Mesothelial cell of epicardium (in vitro differentiated cells): ENCODE results near the gene KRR1. TPM values are rescaled to one million over a fixed set of nuclear protein-coding genes. Genes with fewer than 3 reads are reported as not detected.
"Not testable (repeated sequence)": the region's sequence is repeated elsewhere in the genome, so short reads cannot be mapped to it uniquely, and the experiment has no call there.

Source experiments
- DNase-seq, 2 experiments: peaks; one replicate each; pipeline ENCODE4 v3.0.0; 2021; ENCODE audit warnings: low spot score in 2 of 2; ENCODE audit not compliant: unreplicated experiment in 2 of 2
- H3K27ac Mint-ChIP-seq: 2 replicates; pipeline ENCODE4 v1.8.0; 2021; ENCODE audit warnings: mixed read lengths
- H3K27me3 Mint-ChIP-seq: 2 replicates; pipeline ENCODE4 v1.8.0; 2021; ENCODE audit warnings: low read depth, mixed read lengths
- H3K36me3 Mint-ChIP-seq: 2 replicates; pipeline ENCODE4 v1.8.0; 2021; ENCODE audit warnings: mixed read lengths
- H3K4me1 Mint-ChIP-seq: 2 replicates; pipeline ENCODE4 v1.8.0; 2021; ENCODE audit warnings: mixed read lengths
- H3K4me3 Mint-ChIP-seq: 2 replicates; pipeline ENCODE4 v1.8.0; 2021; ENCODE audit warnings: mild to moderate bottlenecking, moderate library complexity, mixed read lengths
- H3K9me3 Mint-ChIP-seq: 2 replicates; pipeline ENCODE4 v1.8.0; 2021; ENCODE audit warnings: mixed read lengths
- total RNA-seq: library from RNA; stranded (reverse); gene quantifications from 3 replicates; pipeline ENCODE4 v1.2.1, GENCODE V29; 2021
- TF ChIP-seq, protein P1 (sequence below): fragments of 200-600 bp; sonication (generic); IDR thresholded peaks from one replicate; pipeline ENCODE4 v1.5.0; 2021; ENCODE audit warnings: antibody characterized with exemption; ENCODE audit not compliant: unreplicated experiment

KRR1 gene
- total RNA-seq, 1 donor from 2014 or later: 63.9 TPM

DNA sequence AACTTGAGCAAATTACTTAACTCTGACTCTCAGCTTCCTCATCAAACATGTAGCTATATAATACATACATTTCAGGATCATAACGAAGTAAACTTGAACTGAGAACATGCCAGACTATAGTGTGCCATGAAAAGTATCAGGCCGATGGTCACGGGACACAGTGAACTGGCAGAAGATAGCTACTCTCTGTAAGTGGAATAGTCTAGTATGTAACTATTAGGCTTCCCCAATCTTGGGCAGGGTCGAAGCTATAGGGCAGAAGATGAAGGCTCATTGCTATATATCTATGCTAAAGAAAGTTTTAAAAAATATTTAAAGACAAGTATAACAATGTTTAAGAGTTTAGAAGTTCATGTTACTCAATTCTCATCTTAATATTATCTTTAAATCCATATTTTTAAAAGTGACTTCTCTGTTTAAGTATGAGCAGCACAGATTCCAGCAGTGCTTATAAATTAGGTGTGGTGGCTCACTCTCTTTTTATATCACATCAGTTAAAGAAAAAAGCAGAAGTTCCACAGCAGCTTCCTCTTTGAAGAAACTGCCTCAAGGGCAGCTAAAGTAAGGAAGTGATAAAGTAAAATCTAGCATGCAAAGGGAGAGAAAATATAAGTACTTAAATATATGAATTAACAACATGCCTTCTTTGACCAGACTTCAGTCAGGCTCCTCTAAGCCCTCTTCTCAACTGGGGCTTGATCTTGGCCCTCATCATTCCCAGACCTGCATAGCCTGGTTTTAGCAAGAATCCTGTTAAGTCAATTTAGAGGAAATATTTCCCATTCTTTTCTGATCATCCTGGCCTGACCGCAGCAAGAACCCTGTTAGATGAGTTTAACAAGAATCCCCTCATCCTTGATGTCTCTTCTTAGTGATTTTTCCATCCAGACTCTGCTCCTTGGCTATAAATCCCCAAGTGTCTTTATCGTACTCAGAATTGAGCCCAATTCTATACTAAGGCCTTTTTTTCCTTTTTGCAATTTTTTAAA is 39.2 kb downstream of the KRR1 start:
- H3K27ac Mint-ChIP-seq: no peak overlapping the region
- no peaks in the 10 kb centered on the region for H3K36me3 Mint-ChIP-seq
- TF ChIP-seq, protein P1, sequence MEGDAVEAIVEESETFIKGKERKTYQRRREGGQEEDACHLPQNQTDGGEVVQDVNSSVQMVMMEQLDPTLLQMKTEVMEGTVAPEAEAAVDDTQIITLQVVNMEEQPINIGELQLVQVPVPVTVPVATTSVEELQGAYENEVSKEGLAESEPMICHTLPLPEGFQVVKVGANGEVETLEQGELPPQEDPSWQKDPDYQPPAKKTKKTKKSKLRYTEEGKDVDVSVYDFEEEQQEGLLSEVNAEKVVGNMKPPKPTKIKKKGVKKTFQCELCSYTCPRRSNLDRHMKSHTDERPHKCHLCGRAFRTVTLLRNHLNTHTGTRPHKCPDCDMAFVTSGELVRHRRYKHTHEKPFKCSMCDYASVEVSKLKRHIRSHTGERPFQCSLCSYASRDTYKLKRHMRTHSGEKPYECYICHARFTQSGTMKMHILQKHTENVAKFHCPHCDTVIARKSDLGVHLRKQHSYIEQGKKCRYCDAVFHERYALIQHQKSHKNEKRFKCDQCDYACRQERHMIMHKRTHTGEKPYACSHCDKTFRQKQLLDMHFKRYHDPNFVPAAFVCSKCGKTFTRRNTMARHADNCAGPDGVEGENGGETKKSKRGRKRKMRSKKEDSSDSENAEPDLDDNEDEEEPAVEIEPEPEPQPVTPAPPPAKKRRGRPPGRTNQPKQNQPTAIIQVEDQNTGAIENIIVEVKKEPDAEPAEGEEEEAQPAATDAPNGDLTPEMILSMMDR: no peak
- peaks cover 5% of the 10 kb centered on the region for H3K4me1 Mint-ChIP-seq
- DNase-seq: no peak
- H3K4me3 Mint-ChIP-seq: no peak overlapping the region
- H3K27me3 Mint-ChIP-seq: no peaks in the 10 kb centered on the region
- no peaks in the 10 kb centered on the region for H3K9me3 Mint-ChIP-seq

GRCh38 chr12:75460204-75460603 is 51.2 kb downstream of the KRR1 start:
- H3K27ac Mint-ChIP-seq: no peak overlapping the region
- H3K9me3 Mint-ChIP-seq: peaks cover 36% of the 10 kb centered on the region

DNA sequence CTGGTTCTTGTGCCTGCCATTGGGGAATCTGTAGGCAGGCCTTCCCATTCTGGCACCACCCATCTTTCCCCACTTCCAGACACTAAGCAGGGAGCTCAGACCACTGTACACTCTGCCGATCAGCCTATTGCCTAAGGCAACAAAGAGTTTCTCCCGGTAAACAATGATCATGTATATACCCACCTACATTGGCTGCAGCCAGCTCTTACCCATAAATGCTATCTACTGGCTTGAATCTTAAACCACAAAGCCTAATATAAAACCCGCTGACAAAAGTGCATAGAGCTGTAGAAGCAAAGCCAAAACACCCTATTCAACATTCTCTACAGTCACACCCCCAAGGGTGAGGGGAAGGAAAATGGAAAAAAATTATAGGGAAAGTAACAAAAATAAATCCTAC is 51.7 kb downstream of the KRR1 start:
- no peak for DNase-seq
- Mint-ChIP-seq H3K27ac (no peak overlapping the region), H3K27me3 (no peaks in the 10 kb centered on the region), H3K4me1 (peaks cover 5% of the 10 kb centered on the region), H3K36me3 (peaks cover 7% of the 10 kb centered on the region), H3K4me3 (no peak overlapping the region), H3K9me3 (peaks cover 36% of the 10 kb centered on the region)
- TF ChIP-seq, protein P1: no peak

More at GRCh38 chr12:75460204-75460603, 51.2 kb downstream of the KRR1 start:
- TF ChIP-seq, protein P1: no peak
- Mint-ChIP-seq H3K4me3 (no peak overlapping the region), H3K36me3 (peaks cover 7% of the 10 kb centered on the region), H3K27me3 (no peaks in the 10 kb centered on the region), H3K4me1 (peaks cover 5% of the 10 kb centered on the region)
- no peak for DNase-seq

DNA sequence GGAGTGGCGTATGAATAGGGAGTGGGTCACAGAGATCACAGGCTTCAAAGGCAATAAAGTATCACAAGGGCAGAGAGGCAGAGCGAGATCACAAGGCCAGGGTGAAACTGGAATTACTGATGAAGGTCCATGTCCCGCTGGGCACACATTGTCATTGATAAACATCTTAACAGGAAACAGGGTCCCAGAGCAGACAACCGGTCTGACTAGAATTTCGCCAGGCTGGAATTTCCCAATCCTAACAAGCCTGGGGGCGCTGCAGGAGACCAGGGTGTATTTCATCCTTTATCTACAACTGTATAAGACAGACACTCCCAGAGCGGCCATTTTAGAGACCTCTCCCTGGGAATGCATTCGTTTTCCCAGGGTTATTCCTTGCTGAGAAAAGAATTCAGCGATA is 53.5 kb downstream of the KRR1 start:
- H3K4me3 Mint-ChIP-seq, H3K36me3 Mint-ChIP-seq, H3K27me3 Mint-ChIP-seq, H3K27ac Mint-ChIP-seq, H3K4me1 Mint-ChIP-seq, DNase-seq: not testable (repeated sequence)
- peaks cover 36% of the 10 kb centered on the region for H3K9me3 Mint-ChIP-seq

- Mint-ChIP-seq H3K36me3 (peaks cover 7% of the 10 kb centered on the region), H3K4me3 (no peak overlapping the region), H3K9me3 (peaks cover 30% of the 10 kb centered on the region), H3K4me1 (peaks cover 5% of the 10 kb centered on the region), H3K27me3 (no peaks in the 10 kb centered on the region), H3K27ac (no peak overlapping the region)
- TF ChIP-seq, protein P1: no peak
- DNase-seq: no peak
Observed at GRCh38 chr12:75457191-75457590, 54.2 kb downstream of the KRR1 start.

GRCh38 chr12:75455839-75456238 is 55.6 kb downstream of the KRR1 start:
- Mint-ChIP-seq H3K27me3 (no peaks in the 10 kb centered on the region), H3K27ac (no peak overlapping the region), H3K4me3 (no peak overlapping the region), H3K36me3 (peaks cover 7% of the 10 kb centered on the region), H3K9me3 (peaks cover 37% of the 10 kb centered on the region), H3K4me1 (peaks cover 15% of the 10 kb centered on the region)
- DNase-seq: no peak
- TF ChIP-seq, protein P1: no peak
